ENCODE results near the gene TMEM190.

GRCh38 chr19:55386493-55386971 is 9.9 kb downstream of the TMEM190 start:
- TF ChIP-seq CTCF (IDR thresholded peaks at IDR 0.05) (no peak), POLR2A (IDR thresholded peaks at IDR 0.05) (no peak)
